Activated effector memory CD4-positive, alpha-beta T cell treated with anti-CD3 and anti-CD28 coated beads, Interleukin-2, amount 50 U/mL, for 16 hours (primary cell): Measurements from ENCODE around the gene FES.
A peak's percentile ranks its signal among the peaks of the same experiment; 100 is the strongest.

Source experiments
- DNase-seq: peaks from one replicate; pipeline ENCODE4 v3.0.0-alpha.2; 2020

FES gene

DNA sequence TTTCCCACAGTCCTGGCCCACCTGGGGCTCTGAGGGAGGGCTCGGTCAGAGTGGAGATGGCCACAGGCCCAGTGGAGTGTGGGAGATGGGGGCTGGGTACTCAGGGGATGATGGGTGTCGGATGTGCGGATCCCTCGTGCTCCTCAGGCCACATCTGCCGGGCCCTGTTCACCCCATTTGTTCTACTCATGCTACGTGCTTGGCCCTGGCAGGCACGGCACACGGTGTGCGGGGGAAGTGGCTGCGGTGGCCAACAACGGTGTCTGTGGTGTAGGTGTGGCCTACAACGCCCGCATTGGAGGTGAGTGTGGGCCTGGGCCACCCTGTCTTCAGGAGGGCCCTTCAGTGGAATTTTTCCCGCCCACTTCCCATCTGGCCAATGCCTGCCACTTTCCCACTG is 7.0 kb upstream of the FES start:
- no peak for DNase-seq

DNA sequence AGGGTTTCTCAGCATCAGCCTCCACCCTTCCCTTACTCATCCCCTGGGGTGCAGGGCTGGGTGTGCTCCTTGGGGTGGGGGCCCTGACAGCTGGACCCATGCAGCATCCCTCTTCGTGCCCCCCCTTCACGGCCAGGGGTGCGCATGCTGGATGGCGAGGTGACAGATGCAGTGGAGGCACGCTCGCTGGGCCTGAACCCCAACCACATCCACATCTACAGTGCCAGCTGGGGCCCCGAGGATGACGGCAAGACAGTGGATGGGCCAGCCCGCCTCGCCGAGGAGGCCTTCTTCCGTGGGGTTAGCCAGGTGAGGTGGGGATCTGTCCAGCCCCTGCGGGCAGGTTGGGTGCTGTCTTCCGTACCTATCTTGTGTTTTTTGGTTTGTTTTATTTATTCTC is 6.3 kb upstream of the FES start:
- DNase-seq: no peak

DNA sequence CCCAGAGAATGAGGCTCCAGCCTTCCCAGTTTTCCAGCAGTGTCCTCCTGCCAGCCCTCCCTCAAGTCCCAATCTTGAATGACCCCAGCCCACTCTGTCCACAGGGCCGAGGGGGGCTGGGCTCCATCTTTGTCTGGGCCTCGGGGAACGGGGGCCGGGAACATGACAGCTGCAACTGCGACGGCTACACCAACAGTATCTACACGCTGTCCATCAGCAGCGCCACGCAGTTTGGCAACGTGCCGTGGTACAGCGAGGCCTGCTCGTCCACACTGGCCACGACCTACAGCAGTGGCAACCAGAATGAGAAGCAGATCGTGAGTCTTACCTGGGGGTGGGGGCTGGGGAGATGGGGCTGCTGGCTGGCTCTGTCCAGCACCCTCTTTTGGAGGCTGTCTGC is 5.6 kb upstream of the FES start:
- no peak for DNase-seq

DNA sequence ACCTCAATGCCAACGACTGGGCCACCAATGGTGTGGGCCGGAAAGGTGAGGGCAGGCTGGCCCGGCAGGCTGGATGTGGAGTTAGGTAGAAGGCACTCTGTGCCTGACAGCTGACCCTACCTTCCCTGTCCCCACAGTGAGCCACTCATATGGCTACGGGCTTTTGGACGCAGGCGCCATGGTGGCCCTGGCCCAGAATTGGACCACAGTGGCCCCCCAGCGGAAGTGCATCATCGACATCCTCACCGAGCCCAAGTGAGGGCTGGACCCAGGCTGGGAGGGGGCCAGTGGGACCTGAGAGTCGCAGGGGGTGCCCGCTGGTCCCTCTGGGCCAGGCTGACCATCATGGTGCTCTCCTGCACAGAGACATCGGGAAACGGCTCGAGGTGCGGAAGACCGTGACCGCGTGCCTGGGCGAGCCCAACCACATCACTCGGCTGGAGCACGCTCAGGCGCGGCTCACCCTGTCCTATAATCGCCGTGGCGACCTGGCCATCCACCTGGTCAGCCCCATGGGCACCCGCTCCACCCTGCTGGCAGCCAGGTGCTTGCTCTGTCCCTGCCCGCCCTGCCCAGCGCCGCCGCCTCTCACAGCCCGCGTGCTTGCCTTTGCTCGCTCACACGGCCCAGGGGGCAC is 4.5 kb upstream of the FES start:
- DNase-seq: no peak

DNA sequence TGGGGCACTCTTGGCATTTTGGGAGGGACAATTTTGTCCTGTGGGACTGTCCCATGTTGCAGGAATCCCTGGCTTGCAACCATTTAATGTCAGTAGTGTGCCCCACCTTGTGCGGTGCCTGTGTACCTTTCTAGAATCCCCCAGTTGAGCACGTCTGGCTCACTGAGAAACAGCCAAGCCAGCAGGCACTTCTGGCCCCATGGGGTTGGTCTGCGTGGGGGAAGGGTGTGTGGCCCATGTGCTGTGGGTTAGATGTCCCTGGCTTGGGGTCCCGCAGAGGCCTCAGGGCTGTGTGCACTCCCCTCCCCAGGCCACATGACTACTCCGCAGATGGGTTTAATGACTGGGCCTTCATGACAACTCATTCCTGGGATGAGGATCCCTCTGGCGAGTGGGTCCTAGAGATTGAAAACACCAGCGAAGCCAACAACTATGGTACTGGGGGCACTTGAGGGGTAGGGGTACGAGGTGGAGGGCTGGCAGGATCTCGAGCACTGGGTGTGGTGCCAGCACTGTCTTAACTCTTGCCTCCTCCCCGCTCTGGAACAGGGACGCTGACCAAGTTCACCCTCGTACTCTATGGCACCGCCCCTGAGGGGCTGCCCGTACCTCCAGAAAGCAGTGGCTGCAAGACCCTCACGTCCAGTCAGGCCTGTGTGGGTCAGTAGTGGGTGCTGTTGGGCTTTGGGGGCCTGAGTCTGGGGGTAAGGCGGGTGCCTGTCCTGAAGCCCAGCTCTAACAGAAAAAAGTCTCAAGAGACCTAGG is 3.7 kb upstream of the FES start:
- no peak for DNase-seq

DNA sequence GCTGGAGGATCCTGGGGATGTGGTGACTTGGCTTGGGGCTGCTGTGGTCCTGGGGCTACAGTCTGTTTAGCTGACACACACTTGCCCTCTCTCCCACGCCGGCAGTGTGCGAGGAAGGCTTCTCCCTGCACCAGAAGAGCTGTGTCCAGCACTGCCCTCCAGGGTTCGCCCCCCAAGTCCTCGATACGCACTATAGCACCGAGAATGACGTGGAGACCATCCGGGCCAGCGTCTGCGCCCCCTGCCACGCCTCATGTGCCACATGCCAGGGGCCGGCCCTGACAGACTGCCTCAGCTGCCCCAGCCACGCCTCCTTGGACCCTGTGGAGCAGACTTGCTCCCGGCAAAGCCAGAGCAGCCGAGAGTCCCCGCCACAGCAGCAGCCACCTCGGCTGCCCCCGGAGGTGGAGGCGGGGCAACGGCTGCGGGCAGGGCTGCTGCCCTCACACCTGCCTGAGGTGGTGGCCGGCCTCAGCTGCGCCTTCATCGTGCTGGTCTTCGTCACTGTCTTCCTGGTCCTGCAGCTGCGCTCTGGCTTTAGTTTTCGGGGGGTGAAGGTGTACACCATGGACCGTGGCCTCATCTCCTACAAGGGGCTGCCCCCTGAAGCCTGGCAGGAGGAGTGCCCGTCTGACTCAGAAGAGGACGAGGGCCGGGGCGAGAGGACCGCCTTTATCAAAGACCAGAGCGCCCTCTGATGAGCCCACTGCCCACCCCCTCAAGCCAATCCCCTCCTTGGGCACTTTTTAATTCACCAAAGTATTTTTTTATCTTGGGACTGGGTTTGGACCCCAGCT is 2.9 kb upstream of the FES start:
- DNase-seq: no peak

DNA sequence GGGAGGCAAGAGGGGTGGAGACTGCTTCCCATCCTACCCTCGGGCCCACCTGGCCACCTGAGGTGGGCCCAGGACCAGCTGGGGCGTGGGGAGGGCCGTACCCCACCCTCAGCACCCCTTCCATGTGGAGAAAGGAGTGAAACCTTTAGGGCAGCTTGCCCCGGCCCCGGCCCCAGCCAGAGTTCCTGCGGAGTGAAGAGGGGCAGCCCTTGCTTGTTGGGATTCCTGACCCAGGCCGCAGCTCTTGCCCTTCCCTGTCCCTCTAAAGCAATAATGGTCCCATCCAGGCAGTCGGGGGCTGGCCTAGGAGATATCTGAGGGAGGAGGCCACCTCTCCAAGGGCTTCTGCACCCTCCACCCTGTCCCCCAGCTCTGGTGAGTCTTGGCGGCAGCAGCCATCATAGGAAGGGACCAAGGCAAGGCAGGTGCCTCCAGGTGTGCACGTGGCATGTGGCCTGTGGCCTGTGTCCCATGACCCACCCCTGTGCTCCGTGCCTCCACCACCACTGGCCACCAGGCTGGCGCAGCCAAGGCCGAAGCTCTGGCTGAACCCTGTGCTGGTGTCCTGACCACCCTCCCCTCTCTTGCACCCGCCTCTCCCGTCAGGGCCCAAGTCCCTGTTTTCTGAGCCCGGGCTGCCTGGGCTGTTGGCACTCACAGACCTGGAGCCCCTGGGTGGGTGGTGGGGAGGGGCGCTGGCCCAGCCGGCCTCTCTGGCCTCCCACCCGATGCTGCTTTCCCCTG is 2.2 kb upstream of the FES start:
- DNase-seq: no peak

DNA sequence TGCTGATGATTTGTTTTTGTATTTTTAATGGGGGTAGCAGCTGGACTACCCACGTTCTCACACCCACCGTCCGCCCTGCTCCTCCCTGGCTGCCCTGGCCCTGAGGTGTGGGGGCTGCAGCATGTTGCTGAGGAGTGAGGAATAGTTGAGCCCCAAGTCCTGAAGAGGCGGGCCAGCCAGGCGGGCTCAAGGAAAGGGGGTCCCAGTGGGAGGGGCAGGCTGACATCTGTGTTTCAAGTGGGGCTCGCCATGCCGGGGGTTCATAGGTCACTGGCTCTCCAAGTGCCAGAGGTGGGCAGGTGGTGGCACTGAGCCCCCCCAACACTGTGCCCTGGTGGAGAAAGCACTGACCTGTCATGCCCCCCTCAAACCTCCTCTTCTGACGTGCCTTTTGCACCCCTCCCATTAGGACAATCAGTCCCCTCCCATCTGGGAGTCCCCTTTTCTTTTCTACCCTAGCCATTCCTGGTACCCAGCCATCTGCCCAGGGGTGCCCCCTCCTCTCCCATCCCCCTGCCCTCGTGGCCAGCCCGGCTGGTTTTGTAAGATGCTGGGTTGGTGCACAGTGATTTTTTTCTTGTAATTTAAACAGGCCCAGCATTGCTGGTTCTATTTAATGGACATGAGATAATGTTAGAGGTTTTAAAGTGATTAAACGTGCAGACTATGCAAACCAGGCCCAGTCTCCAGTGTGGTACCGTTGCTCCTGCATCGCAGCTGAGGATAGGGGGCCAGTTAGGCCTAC is 1.4 kb upstream of the FES start:
- no peak for DNase-seq

DNA sequence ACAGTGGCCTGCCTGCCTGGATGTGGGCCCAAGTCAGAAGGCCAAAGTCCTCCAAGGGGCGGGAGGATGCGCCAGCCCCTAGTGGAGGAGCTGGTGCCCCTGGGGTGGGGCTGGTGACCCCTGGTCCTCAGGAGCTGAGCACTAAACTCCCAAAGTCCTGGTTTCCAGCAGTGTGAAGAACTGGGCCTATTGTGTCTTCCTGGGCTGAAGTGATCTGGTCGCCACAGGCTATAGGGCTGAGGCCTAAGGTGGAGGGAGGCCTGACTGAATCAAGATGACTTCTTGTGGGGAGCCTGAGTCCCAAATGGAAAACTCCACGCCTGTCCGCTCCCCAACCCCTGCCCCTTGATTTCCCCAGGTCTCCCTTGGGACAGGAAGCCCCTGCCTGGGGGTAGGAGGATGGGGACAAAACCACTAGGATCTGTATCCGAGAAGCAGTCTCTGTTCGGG is 753 bp upstream of the FES start:
- no peak for DNase-seq

DNA sequence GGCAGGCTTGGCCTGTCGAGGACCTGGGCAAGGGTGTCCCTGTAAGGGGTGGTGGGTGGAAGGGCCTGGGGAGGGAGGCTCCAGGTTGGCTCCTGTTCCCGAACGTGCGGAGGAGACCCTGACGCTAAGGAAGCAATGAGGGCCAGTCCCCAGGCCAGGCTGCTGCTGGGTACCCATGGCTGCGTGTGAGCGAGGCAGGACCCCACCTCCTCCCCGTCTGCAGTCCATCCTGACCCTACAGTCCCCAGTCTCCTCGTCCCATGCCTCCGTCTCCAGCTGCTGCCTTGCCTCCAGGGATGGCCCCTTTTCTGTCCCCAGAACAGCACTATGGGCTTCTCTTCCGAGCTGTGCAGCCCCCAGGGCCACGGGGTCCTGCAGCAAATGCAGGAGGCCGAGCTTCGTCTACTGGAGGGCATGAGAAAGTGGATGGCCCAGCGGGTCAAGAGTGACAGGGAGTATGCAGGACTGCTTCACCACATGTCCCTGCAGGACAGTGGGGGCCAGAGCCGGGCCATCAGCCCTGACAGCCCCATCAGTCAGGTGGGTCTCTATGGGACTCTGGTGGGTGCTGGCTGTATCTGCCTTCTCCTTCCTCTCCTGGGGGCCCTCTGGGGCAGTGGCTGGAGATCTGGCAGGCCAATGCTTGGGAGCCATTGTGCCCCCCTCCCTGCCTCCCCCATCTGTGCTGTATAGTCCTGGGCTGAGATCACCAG is 571 bp downstream of the FES start:
- no peak for DNase-seq

DNA sequence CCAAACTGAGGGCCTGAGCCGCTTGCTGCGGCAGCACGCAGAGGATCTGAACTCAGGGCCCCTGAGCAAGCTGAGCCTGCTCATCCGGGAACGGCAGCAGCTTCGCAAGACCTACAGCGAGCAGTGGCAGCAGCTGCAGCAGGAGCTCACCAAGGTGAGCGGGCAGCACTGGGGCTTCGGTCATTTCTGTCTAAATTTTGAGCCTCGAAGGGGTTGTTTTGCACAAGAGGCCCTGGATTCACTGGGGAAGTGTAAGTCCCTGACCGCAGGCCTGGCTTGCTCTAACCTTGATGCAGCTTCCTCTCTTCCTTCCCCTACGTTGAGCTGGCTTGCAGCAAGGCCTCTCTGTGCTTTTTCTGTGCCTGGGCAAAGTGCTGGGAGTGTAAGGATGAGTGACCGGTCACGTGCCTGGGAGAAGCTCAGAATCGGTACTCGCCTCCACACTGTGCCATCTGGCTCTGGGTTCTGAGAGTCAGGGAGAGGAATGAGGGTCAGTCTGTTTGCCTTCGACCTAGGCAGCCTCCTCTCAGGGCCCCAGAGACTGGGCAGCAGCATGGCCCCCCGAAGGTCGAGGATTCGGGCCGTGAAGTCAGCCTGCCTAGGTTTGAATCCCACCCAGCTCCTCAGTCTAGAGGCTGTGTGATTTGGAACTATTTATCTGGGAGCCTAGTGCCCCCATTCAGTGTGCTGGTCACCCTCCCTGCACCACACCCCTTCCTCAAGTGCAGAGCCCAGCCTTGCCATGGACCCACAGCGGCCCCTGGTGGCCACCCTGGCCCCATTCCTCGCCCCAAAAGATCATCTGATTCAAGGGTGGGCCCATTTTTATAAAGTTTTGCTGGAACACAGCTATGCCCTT is 1.4 kb downstream of the FES start:
- DNase-seq: peak; percentile 92

DNA sequence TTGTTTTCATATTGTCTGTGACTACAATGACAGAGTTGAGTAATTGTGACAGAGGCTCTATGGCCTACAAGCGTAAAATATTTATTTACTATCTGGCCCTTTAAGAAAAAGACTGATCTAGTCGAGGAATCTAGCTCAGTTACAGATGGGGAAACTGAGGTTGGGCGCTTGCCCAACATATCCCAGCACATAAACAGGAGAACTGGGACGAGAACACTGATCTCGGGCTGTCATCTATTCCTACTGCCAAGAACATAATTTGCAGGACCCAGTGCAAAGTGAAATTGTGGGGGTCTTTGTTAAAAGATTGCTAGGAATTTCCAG is 1.9 kb downstream of the FES start:
- DNase-seq: no peak

DNA sequence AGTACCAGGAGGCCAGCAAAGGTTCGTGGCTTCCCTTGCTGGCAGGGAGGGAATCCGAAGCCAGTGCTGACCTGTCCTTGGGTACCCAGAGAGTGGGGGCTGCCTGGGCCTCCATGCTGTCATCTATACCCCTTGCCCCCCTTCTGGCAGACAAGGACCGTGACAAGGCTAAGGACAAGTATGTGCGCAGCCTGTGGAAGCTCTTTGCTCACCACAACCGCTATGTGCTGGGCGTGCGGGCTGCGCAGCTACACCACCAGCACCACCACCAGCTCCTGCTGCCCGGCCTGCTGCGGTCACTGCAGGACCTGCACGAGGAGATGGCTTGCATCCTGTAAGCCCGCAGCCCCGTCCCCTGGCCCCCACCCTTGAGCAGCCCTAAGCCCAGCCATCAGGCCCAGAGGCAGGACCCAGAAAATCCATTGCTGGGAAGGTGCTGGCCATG is 2.8 kb downstream of the FES start:
- no peak for DNase-seq

DNA sequence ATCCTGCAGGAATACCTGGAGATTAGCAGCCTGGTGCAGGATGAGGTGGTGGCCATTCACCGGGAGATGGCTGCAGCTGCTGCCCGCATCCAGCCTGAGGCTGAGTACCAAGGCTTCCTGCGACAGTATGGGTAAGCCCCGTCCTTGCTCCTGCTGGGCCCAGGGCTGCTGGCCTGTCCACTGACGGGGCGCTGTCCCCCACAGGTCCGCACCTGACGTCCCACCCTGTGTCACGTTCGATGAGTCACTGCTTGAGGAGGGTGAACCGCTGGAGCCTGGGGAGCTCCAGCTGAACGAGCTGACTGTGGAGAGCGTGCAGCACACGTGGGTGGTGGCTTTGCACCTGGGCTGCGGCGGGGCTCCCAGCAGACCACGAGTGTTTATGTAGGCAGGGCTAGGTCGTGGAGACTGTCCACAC is 5.0 kb downstream of the FES start:
- DNase-seq: no peak

DNA sequence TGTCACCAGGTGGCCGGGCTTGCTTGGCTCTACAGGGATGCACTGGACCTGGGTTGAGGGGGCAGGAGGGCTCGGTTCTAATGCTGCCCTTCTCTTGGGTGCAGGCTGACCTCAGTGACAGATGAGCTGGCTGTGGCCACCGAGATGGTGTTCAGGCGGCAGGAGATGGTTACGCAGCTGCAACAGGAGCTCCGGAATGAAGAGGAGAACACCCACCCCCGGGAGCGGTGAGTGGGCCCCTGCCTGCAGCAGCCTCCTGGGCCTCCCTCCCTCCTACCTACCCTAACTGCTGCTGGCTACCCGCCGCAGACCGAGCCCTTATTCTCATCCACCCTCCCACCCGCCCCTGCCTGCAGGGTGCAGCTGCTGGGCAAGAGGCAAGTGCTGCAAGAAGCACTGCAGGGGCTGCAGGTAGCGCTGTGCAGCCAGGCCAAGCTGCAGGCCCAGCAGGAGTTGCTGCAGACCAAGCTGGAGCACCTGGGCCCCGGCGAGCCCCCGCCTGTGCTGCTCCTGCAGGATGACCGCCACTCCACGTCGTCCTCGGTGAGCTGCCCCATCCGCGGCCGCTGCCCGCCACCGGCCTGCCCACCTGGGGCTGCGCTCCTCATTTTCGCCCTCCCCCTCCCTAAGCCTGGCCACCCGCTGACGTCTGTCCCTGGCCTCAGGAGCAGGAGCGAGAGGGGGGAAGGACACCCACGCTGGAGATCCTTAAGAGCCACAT is 5.6 kb downstream of the FES start:
- DNase-seq: no peak

DNA sequence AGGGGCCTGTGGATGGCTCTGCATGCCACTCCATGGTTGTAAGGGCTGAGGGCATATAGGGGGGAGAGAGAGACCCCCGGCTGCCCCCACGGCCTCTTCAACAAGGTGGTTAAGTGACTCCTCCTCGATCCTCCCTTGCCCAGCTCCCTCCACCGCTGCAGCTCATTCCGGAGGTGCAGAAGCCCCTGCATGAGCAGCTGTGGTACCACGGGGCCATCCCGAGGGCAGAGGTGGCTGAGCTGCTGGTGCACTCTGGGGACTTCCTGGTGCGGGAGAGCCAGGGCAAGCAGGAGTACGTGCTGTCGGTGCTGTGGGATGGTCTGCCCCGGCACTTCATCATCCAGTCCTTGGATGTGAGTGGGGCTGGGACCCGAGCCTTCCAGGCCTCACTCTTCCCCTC is 6.5 kb downstream of the FES start:
- DNase-seq: no peak

DNA sequence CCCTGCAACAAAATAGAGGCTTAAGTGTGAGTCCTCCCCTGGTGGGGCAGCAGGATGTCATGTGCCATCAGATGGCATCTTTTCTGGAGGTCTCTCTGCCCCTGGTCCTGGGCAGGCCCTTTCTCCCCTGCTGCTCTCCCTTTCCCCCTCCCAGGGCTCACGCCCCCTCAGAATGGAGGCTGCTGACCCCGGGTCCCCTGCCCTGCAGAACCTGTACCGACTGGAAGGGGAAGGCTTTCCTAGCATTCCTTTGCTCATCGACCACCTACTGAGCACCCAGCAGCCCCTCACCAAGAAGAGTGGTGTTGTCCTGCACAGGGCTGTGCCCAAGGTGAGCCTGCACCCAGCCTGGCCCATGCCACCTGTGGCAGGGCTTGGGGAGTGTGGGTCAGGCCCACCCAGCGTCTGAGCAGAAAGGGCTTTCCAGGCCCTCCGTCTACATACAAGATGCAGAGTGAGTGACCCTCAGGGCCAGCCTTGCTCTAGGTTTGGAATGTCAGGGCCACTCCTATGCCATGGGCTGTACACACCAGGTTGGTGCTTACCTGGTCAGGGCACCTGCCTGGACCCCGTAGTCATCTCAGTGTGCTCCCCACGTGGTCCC is 7.1 kb downstream of the FES start:
- DNase-seq: no peak

DNA sequence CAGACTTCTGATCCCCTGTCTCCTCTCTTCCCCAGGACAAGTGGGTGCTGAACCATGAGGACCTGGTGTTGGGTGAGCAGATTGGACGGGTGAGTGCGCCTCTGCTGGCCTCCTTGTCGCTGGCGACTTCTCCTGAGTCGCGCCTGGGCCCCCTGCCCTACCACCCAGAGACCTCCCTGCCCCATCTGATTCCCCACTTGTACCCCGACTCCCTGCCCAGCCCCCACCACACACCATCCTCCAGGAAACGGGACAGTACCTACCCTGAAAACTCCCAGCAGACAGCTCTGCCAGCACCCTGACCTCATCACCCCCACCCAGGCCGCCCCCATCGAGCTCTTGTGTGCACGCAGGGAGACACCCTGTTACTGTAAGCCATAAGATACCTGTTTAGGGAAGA is 7.7 kb downstream of the FES start:
- DNase-seq: no peak

DNA sequence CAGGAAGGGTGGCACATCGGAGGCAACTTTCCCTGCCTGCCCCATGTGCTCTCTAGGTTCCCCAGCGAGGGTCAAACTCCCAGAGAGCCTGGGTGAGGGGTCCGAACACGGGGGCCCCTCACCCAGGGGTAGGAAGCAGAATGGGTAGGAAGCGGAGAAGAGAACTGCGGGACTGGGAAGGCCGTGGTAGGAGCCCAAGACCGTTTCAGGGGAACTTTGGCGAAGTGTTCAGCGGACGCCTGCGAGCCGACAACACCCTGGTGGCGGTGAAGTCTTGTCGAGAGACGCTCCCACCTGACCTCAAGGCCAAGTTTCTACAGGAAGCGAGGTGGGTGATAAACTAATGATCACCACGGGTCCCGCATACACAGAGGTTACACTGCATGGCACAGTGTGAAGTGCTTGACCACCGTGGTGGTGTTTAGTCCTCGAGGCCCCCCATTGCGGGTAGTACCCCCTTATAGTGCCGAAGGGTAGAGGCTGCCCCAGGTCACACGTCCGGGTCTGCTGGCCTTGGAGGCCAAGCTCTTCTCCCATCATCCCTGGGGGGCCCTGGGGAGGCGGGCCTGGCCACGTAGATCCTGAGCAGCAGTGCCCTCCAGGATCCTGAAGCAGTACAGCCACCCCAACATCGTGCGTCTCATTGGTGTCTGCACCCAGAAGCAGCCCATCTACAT is 8.3 kb downstream of the FES start:
- DNase-seq: no peak
